H1 (cell line): ENCODE results near the gene NEURL4. TPM values are rescaled to one million over a fixed set of nuclear protein-coding genes. Genes with fewer than 3 reads are reported as not detected.

Experiments
- CTCF ChIA-PET: fragments of 300-600 bp; sonication (Branson Sonifier 250); formaldehyde crosslinking; loops from one replicate; lab custom pipeline; 2021; ENCODE audit not compliant: partially characterized antibody; lab: Charles Lee
- POLR2A ChIA-PET: fragments of 300-600 bp; sonication (Branson Sonifier 250); formaldehyde crosslinking; loops from one replicate; lab custom pipeline; 2021; ENCODE audit warnings: inconsistent platforms; ENCODE audit not compliant: partially characterized antibody; lab: Charles Lee
- DNase-seq, 2 experiments: peaks; one replicate each; pipeline versions ENCODE4 v3.0.0 to v3.0.0-alpha.2; 2010 to 2022; ENCODE audit warnings: low spot score in 2 of 2, low read depth in 1 of 2, mixed read lengths in 1 of 2
- FAIRE-seq: peaks from 2 replicates; lab custom pipeline; 2011; peaks lifted over from hg19 to GRCh38; lab: Jason Lieb, UNC
- H2AFZ ChIP-seq: 2 replicates; pipeline ENCODE4 v1.8.1; 2012; ENCODE audit warnings: low read length, inconsistent platforms
- H2AK5ac ChIP-seq: 2 replicates; pipeline ENCODE4 v1.6.1; 2013; ENCODE audit warnings: low read depth, low read length
- H2BK120ac ChIP-seq: replicated peaks from 2 replicates; pipeline ENCODE3; 2013; ENCODE audit warnings: low read depth, low read length, inconsistent platforms
- H2BK12ac ChIP-seq: 2 replicates; pipeline ENCODE4 v1.6.1; 2013; ENCODE audit warnings: low read depth, low read length
- H2BK15ac ChIP-seq: 2 replicates; pipeline ENCODE4 v1.6.1; 2013; ENCODE audit warnings: low read length
- H2BK20ac ChIP-seq: 2 replicates; pipeline ENCODE4 v1.6.1; 2013; ENCODE audit warnings: low read length
- H2BK5ac ChIP-seq: 2 replicates; pipeline ENCODE4 v1.6.1; 2013; ENCODE audit warnings: low read depth, low read length
- H3K14ac ChIP-seq: 2 replicates; pipeline ENCODE4 v1.6.1; 2013; ENCODE audit warnings: inconsistent platforms; ENCODE audit not compliant: insufficient read length
- H3K18ac ChIP-seq: 2 replicates; pipeline ENCODE4 v1.6.1; 2013; ENCODE audit warnings: low read length; ENCODE audit errors: extremely low read depth
- H3K23ac ChIP-seq: 2 replicates; pipeline ENCODE4 v1.6.1; 2013; ENCODE audit warnings: inconsistent platforms; ENCODE audit not compliant: insufficient read length
- H3K23me2 ChIP-seq: 2 replicates; pipeline ENCODE4 v1.6.1; 2013; ENCODE audit warnings: low read depth, low read length
- H3K27ac ChIP-seq: 2 replicates; pipeline ENCODE4 v1.6.1; 2011; ENCODE audit warnings: low read depth, low read length, inconsistent platforms
- H3K27me3 ChIP-seq, 4 experiments: replicated peaks in 1 of 4; 1 replicate in 1 of 4; 2 replicates in 3 of 4; pipeline versions ENCODE4 v1.6.1 to v1.8.1; 2011 to 2013; ENCODE audit warnings: low read length in 3 of 4, mild to moderate bottlenecking in 3 of 4, inconsistent platforms in 2 of 4, mixed read lengths in 2 of 4, moderate library complexity in 1 of 4; ENCODE audit not compliant: control insufficient read depth in 3 of 4, insufficient read depth in 3 of 4; ENCODE audit errors: extremely low read depth in 1 of 4
- H3K36me3 ChIP-seq, 4 experiments: 2 replicates each; pipeline versions ENCODE4 v1.6.1 to v1.8.1; 2011 to 2013; ENCODE audit warnings: mild to moderate bottlenecking in 4 of 4, low read length in 3 of 4, moderate library complexity in 2 of 4, control low read depth in 1 of 4, inconsistent platforms in 1 of 4; ENCODE audit not compliant: insufficient read depth in 4 of 4, control insufficient read depth in 2 of 4
- H3K4ac ChIP-seq: replicated peaks from 2 replicates; pipeline ENCODE3; 2013; ENCODE audit warnings: low read length, low read depth, mixed read lengths, inconsistent platforms; ENCODE audit not compliant: insufficient read length
- H3K4me1 ChIP-seq, 4 experiments: replicated peaks in 1 of 4; 1 replicate in 1 of 4; 2 replicates in 3 of 4; pipeline versions ENCODE4 v1.6.1 to v1.8.1; 2011 to 2013; ENCODE audit warnings: low read length in 3 of 4, inconsistent platforms in 2 of 4, mixed read lengths in 1 of 4; ENCODE audit not compliant: insufficient read depth in 4 of 4, control insufficient read depth in 3 of 4
- H3K4me2 ChIP-seq, 2 experiments: 2 replicates each; pipeline versions ENCODE4 v1.6.1 to v1.8.1; 2011 to 2013; ENCODE audit warnings: low read depth in 2 of 2, low read length in 2 of 2, control low read depth in 1 of 2, inconsistent platforms in 1 of 2, mild to moderate bottlenecking in 1 of 2; ENCODE audit not compliant: insufficient read depth in 1 of 2
- H3K4me3 ChIP-seq, 4 experiments: fragments of 200-600, 300-600 bp in 1 of 4; sonication (generic), shearing (Covaris generic), sonication (Bioruptor Twin) in 1 of 4; 2 replicates each; pipeline versions ENCODE4 v1.5.1 to v1.8.1; 2011 to 2016; ENCODE audit warnings: low read length in 4 of 4, low read depth in 3 of 4, control low read depth in 2 of 4, inconsistent platforms in 2 of 4, mild to moderate bottlenecking in 2 of 4, mixed read lengths in 1 of 4, moderate library complexity in 1 of 4; ENCODE audit not compliant: insufficient read depth in 2 of 4; ENCODE audit errors: extremely low read depth in 1 of 4
- H3K56ac ChIP-seq: replicated peaks from 2 replicates; pipeline ENCODE3; 2013; ENCODE audit warnings: low read depth, mild to moderate bottlenecking, mixed read lengths, low read length, inconsistent platforms; ENCODE audit not compliant: insufficient read length
- H3K79me1 ChIP-seq: 2 replicates; pipeline ENCODE4 v1.6.1; 2013; ENCODE audit warnings: low read depth, low read length, control low read depth
- H3K79me2 ChIP-seq, 2 experiments: 2 replicates each; pipeline versions ENCODE4 v1.6.1 to v1.8.1; 2012 to 2013; ENCODE audit warnings: low read length in 2 of 2, mild to moderate bottlenecking in 2 of 2, inconsistent platforms in 1 of 2; ENCODE audit not compliant: insufficient read depth in 2 of 2, control insufficient read depth in 1 of 2
- H3K9ac ChIP-seq, 4 experiments: replicated peaks in 1 of 4; 1 replicate in 1 of 4; 2 replicates in 3 of 4; pipeline versions ENCODE4 v1.6.1 to v1.8.1; 2011 to 2013; ENCODE audit warnings: low read depth in 3 of 4, low read length in 3 of 4, control low read depth in 2 of 4, mild to moderate bottlenecking in 2 of 4, moderate library complexity in 2 of 4, inconsistent platforms in 1 of 4; ENCODE audit errors: extremely low read depth in 1 of 4
- H3K9me3 ChIP-seq, 2 experiments: 2 replicates each; pipeline versions ENCODE4 v1.6.1 to v1.8.1; 2012 to 2013; ENCODE audit warnings: mild to moderate bottlenecking in 2 of 2, moderate library complexity in 2 of 2, control low read depth in 1 of 2, inconsistent platforms in 1 of 2, low read depth in 1 of 2, low read length in 1 of 2, mixed read lengths in 1 of 2; ENCODE audit not compliant: insufficient read depth in 2 of 2
- H4K20me1 ChIP-seq, 2 experiments: replicated peaks in 1 of 2; 2 replicates each; pipeline versions ENCODE3 to v1.8.1; 2011 to 2013; ENCODE audit warnings: inconsistent platforms in 2 of 2, low read length in 2 of 2, mild to moderate bottlenecking in 1 of 2; ENCODE audit not compliant: insufficient read depth in 2 of 2, control insufficient read depth in 1 of 2
- H4K5ac ChIP-seq: 2 replicates; pipeline ENCODE4 v1.6.1; 2013; ENCODE audit warnings: low read length, low read depth, mixed read lengths, inconsistent platforms; ENCODE audit not compliant: insufficient read length
- H4K8ac ChIP-seq: 2 replicates; pipeline ENCODE4 v1.8.0; 2013; ENCODE audit warnings: mild to moderate bottlenecking, moderate library complexity, low read length, inconsistent platforms; ENCODE audit not compliant: insufficient read depth; ENCODE audit errors: extremely low read depth
- H4K91ac ChIP-seq: replicated peaks from 2 replicates; pipeline ENCODE3; 2013; ENCODE audit warnings: low read length, mixed read lengths, inconsistent platforms; ENCODE audit not compliant: insufficient read length
- EP300 ChIP-seq, 2 experiments: IDR thresholded peaks; 1 replicate in 1 of 2; 2 replicates in 1 of 2; pipeline ENCODE4 v1.6.1; 2011 to 2012; ENCODE audit warnings: low read depth in 2 of 2, low read length in 2 of 2, mild to moderate bottlenecking in 2 of 2, borderline replicate concordance in 1 of 2, inconsistent platforms in 1 of 2, moderate library complexity in 1 of 2
- HDAC6 ChIP-seq: IDR thresholded peaks from one replicate; pipeline ENCODE4 v1.7.1; 2012; ENCODE audit warnings: low read depth, mild to moderate bottlenecking, inconsistent platforms, low read length, moderate library complexity
- KDM1A ChIP-seq: fragments of 200-600, 300-600 bp; sonication (generic); IDR thresholded peaks from 2 replicates; pipeline ENCODE4 v1.7.1; 2016; ENCODE audit warnings: mild to moderate bottlenecking, low read length, borderline replicate concordance
- RNF2 ChIP-seq: fragments of 200-900, 300-1000 bp; sonication (generic); IDR thresholded peaks from 2 replicates; pipeline ENCODE4 v1.7.1; 2016; ENCODE audit warnings: borderline replicate concordance, low read depth, mild to moderate bottlenecking, antibody characterized with exemption, low read length; ENCODE audit not compliant: poor library complexity, severe bottlenecking; ENCODE audit errors: missing control alignments
- WGBS, 2 experiments: shearing (Covaris generic) in 1 of 2; methylation state at CpG; one replicate each; pipeline versions ENCODE4 v1.1.6 to v1.1.7; 2013 to 2015; ENCODE audit warnings: low lambda C conversion rate in 2 of 2, mixed read lengths in 2 of 2, inconsistent platforms in 1 of 2, low coverage in 1 of 2, missing lambda C conversion rate in 1 of 2; ENCODE audit not compliant: insufficient replicate concordance in 2 of 2, insufficient coverage in 1 of 2, insufficient read length in 1 of 2; ENCODE audit errors: extremely low coverage in 1 of 2, missing lambda C conversion rate in 1 of 2; 5-methylcytosine and 5-hydroxymethylcytosine counted together
- polyA plus RNA-seq, 7 experiments: library from polyadenylated mRNA; depleted of rRNA in 3 of 7; stranded (reverse) in 5 of 7; unstranded in 2 of 7; fragments of >200 nt in 5 of 7; fragments of 200-250 nt in 2 of 7; gene quantifications; 1 replicate in 5 of 7; 2 replicates in 1 of 7; 4 replicates in 1 of 7; pipeline versions ENCODE4 v1.2.1 to v1.2.3, GENCODE V29; 2011 to 2013; ENCODE audit warnings: missing spikeins in 2 of 7, mixed read lengths in 2 of 7
- total RNA-seq: library from RNA; stranded (reverse); fragmentation: NEBNext Ultra II Directional; extraction: Animal tissue kit (Norgen Biotek cat#: 25700); gene quantifications from 2 replicates; pipeline ENCODE4 v1.2.1, GENCODE V29; 2021
- TF ChIP-seq, protein P1 (sequence below), 3 experiments: IDR thresholded peaks; 1 replicate in 2 of 3; 2 replicates in 1 of 3; pipeline versions ENCODE4 v1.5.1 to v1.6.1; 2011; ENCODE audit warnings: low read length in 3 of 3, mild to moderate bottlenecking in 3 of 3, inconsistent platforms in 2 of 3, low read depth in 1 of 3, moderate library complexity in 1 of 3; ENCODE audit not compliant: insufficient read depth in 1 of 3; ENCODE audit errors: control extremely low read depth in 1 of 3

Gene NEURL4
- total and polyA plus RNA-seq, 2 of the 8 experiments (the other 6 are each of a cell fraction or from before 2014, with no cell fraction given), result 29.6 to 46.8 TPM

- no peak overlapping the region for H3K56ac ChIP-seq
- no peak overlapping the region for H2BK12ac ChIP-seq
- no peak overlapping the region for H2BK120ac ChIP-seq
- no peak overlapping the region for H2BK5ac ChIP-seq
- peaks cover 0 to 13% (median 7%) of the 10 kb centered on the region in 4 experiments; a peak in 6 of 7 replicates for H3K27me3 ChIP-seq
- H3K23ac ChIP-seq, result no peak overlapping the region
- no peak for DNase-seq
- no peak overlapping the region for H4K5ac ChIP-seq
- POLR2A ChIA-PET, result interaction anchor here (0.6 to 7.7 kb wide), 22 partner anchors 8 to 291 kb away, joined by 3 to 94 read pairs (median 6); partner anchors contain the start of genes ACADVL, CLDN7, CTDNEP1 and DLG4
- H3K4me2 ChIP-seq, result peak overlapping the region; percentile 45 to 100
- no peak overlapping the region for H2AFZ ChIP-seq
- WGBS, 2 experiments, result 78% methylated on average over 6 of the region's 6 CpGs; no CpG with 5 or more reads in 1 of the 2 experiments
- no peak overlapping the region for H4K91ac ChIP-seq
- H3K36me3 ChIP-seq, result peaks cover 0 to 6% (median 3%) of the 10 kb centered on the region in 4 experiments; a peak in 3 of 8 replicates
- H2BK20ac ChIP-seq, result no peak overlapping the region
- TF ChIP-seq HDAC6 (no peak), RNF2 (no peak), KDM1A (peak; percentile 66; the same call in 1 of the 2 replicates), EP300 (IDR thresholded peaks at IDR 0.05; ENCODE audit: borderline replicate concordance in 1 of 2, low read depth in 2 of 2, low read length in 2 of 2) (no peak)
- TF ChIP-seq, protein P1, sequence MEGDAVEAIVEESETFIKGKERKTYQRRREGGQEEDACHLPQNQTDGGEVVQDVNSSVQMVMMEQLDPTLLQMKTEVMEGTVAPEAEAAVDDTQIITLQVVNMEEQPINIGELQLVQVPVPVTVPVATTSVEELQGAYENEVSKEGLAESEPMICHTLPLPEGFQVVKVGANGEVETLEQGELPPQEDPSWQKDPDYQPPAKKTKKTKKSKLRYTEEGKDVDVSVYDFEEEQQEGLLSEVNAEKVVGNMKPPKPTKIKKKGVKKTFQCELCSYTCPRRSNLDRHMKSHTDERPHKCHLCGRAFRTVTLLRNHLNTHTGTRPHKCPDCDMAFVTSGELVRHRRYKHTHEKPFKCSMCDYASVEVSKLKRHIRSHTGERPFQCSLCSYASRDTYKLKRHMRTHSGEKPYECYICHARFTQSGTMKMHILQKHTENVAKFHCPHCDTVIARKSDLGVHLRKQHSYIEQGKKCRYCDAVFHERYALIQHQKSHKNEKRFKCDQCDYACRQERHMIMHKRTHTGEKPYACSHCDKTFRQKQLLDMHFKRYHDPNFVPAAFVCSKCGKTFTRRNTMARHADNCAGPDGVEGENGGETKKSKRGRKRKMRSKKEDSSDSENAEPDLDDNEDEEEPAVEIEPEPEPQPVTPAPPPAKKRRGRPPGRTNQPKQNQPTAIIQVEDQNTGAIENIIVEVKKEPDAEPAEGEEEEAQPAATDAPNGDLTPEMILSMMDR (IDR thresholded peaks at IDR 0.05; ENCODE audit: control extremely low read depth in 1 of 3, insufficient read depth in 1 of 3, low read depth in 1 of 3, low read length in 3 of 3), result no peak
- no peak overlapping the region; the same call in 1 of the 2 replicates for H4K8ac ChIP-seq
- no peaks in the 10 kb centered on the region for H3K79me2 ChIP-seq
- H3K9me3 ChIP-seq, result no peaks in the 10 kb centered on the region
- H2AK5ac ChIP-seq, result no peak overlapping the region
- no peak overlapping the region for H3K4ac ChIP-seq
- H3K27ac ChIP-seq, result no peak overlapping the region
- peak overlapping the region in 1 of 4 experiments; percentile 67; a peak in 1 of 7 replicates for H3K9ac ChIP-seq
- peak overlapping the region; percentile 72; the same call in 1 of the 2 replicates for H2BK15ac ChIP-seq
- FAIRE-seq, result no peak
- no peak overlapping the region for H3K18ac ChIP-seq
- H4K20me1 ChIP-seq, result peaks cover 0 to 7% of the 10 kb centered on the region in 2 experiments
- no peak overlapping the region for H3K14ac ChIP-seq
- CTCF ChIA-PET, result interaction anchor here (0.5 to 4.8 kb wide), 12 partner anchors 9 to 278 kb away, joined by 3 to 46 read pairs (median 5); partner anchors contain the start of genes ACAP1 and GABARAP
- H3K4me3 ChIP-seq, result peak overlapping the region; percentile 76 to 83 (median 78); a peak in 7 of 8 replicates
- H3K23me2 ChIP-seq, result peaks cover 11% of the 10 kb centered on the region
- peaks cover 0 to 20% (median 8%) of the 10 kb centered on the region in 4 experiments; a peak in 5 of 7 replicates for H3K4me1 ChIP-seq
- H3K79me1 ChIP-seq, result no peaks in the 10 kb centered on the region
These were observed 46.3 kb downstream of the NEURL4 start for GRCh38 chr17:7282752-7283321.
